NCI-H524 treated with DMSO at 0.1 percent for 48 hours (cell line): ENCODE results near the gene GABBR1.

Source experiments
- DNase-seq: peaks from one replicate; lab custom pipeline; 2025; lab: John Stamatoyannopoulos, UW

The GABBR1 gene

GRCh38 chr6:29566856-29567255 lies 66.1 kb downstream of the GABBR1 start:
- no peak for DNase-seq

GRCh38 chr6:29564875-29565274 lies 68.1 kb downstream of the GABBR1 start:
- DNase-seq, result no peak

- DNase-seq, result no peak
These were observed 69.5 kb downstream of the GABBR1 start for GRCh38 chr6:29563435-29563965.

GRCh38 chr6:29561606-29562181 lies 71.3 kb downstream of the GABBR1 start:
- no peak for DNase-seq

- DNase-seq, result no peak
These were observed 71.9 kb downstream of the GABBR1 start for GRCh38 chr6:29561091-29561490.

- DNase-seq, result no peak
These were observed 73.3 kb downstream of the GABBR1 start, which contains the start of gene UBD for GRCh38 chr6:29559524-29560287. Gene UBD, minus strand, starts transcription at chr6:29559732. Its CDS starts 31 bp downstream, at chr6:29559701.

- no peak for DNase-seq
These were observed 74.4 kb downstream of the GABBR1 start for GRCh38 chr6:29558439-29559079.

GRCh38 chr6:29557320-29557719 lies 75.7 kb downstream of the GABBR1 start:
- no peak for DNase-seq

GRCh38 chr6:29554764-29555163 lies 78.2 kb downstream of the GABBR1 start:
- no peak for DNase-seq

- DNase-seq, result no peak
These were observed 79.5 kb downstream of the GABBR1 start for GRCh38 chr6:29553268-29554057.

- no peak for DNase-seq
These were observed 80.4 kb downstream of the GABBR1 start for GRCh38 chr6:29552512-29553051.

GRCh38 chr6:29547573-29547972 lies 85.4 kb downstream of the GABBR1 start:
- DNase-seq, result no peak

- DNase-seq, result no peak
These were observed 95.1 kb downstream of the GABBR1 start for GRCh38 chr6:29537714-29538403.

GRCh38 chr6:29532320-29532951 lies 100.5 kb downstream of the GABBR1 start:
- DNase-seq, result no peak

- DNase-seq, result no peak
These were observed 101.3 kb downstream of the GABBR1 start for GRCh38 chr6:29531668-29532067.

GRCh38 chr6:29530671-29531310 lies 102.2 kb downstream of the GABBR1 start:
- DNase-seq, result no peak

GRCh38 chr6:29529956-29530355 lies 103.0 kb downstream of the GABBR1 start:
- DNase-seq, result no peak

- no peak for DNase-seq
These were observed 103.9 kb downstream of the GABBR1 start for GRCh38 chr6:29528988-29529560.

GRCh38 chr6:29528300-29528931 lies 104.6 kb downstream of the GABBR1 start:
- no peak for DNase-seq
